ENCODE measurements around the gene MTCL1. TPM values are rescaled to one million over a fixed set of nuclear protein-coding genes. Genes with fewer than 3 reads are reported as not detected.
A peak's percentile ranks its signal among the peaks of the same experiment; 100 is the strongest.

MTCL1 gene
- total and polyA plus RNA-seq, 9 donors: 2.2 to 9.6 (median 6.5) TPM

- Histone ChIP-seq H3K4me1 (ENCODE audit: insufficient read depth) (peaks cover 4% of the 10 kb centered on the region), H3K36me3 (no peaks in the 10 kb centered on the region), H3K9me3 (no peaks in the 10 kb centered on the region), H3K27ac (peak overlapping the region in 1 of 2 donors; percentile 71), H3K4me3 (peak overlapping the region; percentile 55), H3K27me3 (no peaks in the 10 kb centered on the region)
- intact Hi-C loops (cut with DNase I): loop anchor here in 1 of 4 donors (10.0 kb wide), 1 partner anchor 48 kb away; no protein-coding TSS in a partner anchor
- peak; percentile 41 to 62 (median 51) for DNase-seq
- TF ChIP-seq POLR2A (IDR thresholded peaks at IDR 0.05) (no peak), CTCF (IDR thresholded peaks at IDR 0.05) (no peak), EP300 (IDR thresholded peaks at IDR 0.05) (no peak)
- WGBS, 3 donors: 1 to 7% (median 5%) methylated on average over 48 of the region's 48 CpGs
Measured at GRCh38 chr18:8706791-8707555, 1.6 kb downstream of the MTCL1 start.

GRCh38 chr18:8707556-8708300 lies 2.4 kb downstream of the MTCL1 start:
- whole genome bisulfite sequencing, 3 donors: 44 to 50% (median 44%) methylated on average over 4 of the region's 4 CpGs
- TF ChIP-seq POLR2A (IDR thresholded peaks at IDR 0.05) (no peak), CTCF (IDR thresholded peaks at IDR 0.05) (no peak), EP300 (IDR thresholded peaks at IDR 0.05) (no peak)
- Histone ChIP-seq H3K36me3 (no peaks in the 10 kb centered on the region), H3K9me3 (no peaks in the 10 kb centered on the region), H3K4me1 (ENCODE audit: insufficient read depth) (peaks cover 4% of the 10 kb centered on the region), H3K4me3 (peak overlapping the region; percentile 55), H3K27me3 (no peaks in the 10 kb centered on the region), H3K27ac (peak overlapping the region in 1 of 2 donors; percentile 26)
- intact Hi-C loops (cut with DNase I): loop anchor here in 1 of 4 donors (10.0 kb wide), 1 partner anchor 47 kb away; no protein-coding TSS in a partner anchor
- DNase-seq: no peak

- H3K4me3 ChIP-seq: no peak overlapping the region
- no peaks in the 10 kb centered on the region for H3K36me3 ChIP-seq
- DNase-seq: no peak
- TF ChIP-seq POLR2A (IDR thresholded peaks at IDR 0.05): no peak
- TF ChIP-seq CTCF (IDR thresholded peaks at IDR 0.05): no peak
- no peak for TF ChIP-seq EP300 (IDR thresholded peaks at IDR 0.05)
- H3K9me3 ChIP-seq: no peaks in the 10 kb centered on the region
- 90 to 94% (median 92%) methylated on average over 9 of the region's 9 CpGs for WGBS, 3 donors
- H3K4me1 ChIP-seq (ENCODE audit: insufficient read depth): peaks cover 4% of the 10 kb centered on the region
- intact Hi-C loops (cut with DNase I): loop anchor here in 1 of 4 donors (10.0 kb wide), 1 partner anchor 46 kb away; no protein-coding TSS in a partner anchor
- no peaks in the 10 kb centered on the region for H3K27me3 ChIP-seq
- H3K27ac ChIP-seq: no peak overlapping the region
Measured at GRCh38 chr18:8708670-8709069, 3.3 kb downstream of the MTCL1 start.

- 77 to 82% (median 78%) methylated on average over 14 of the region's 14 CpGs for WGBS, 3 donors
Measured at GRCh38 chr18:8709248-8710059, 4.1 kb downstream of the MTCL1 start.

More at GRCh38 chr18:8709248-8710059, 4.1 kb downstream of the MTCL1 start:
- H3K27ac ChIP-seq: no peak overlapping the region
- H3K4me3 ChIP-seq: no peak overlapping the region
- no peak for TF ChIP-seq EP300 (IDR thresholded peaks at IDR 0.05)
- no peak for TF ChIP-seq POLR2A (IDR thresholded peaks at IDR 0.05)
- TF ChIP-seq CTCF (IDR thresholded peaks at IDR 0.05): no peak
- no peaks in the 10 kb centered on the region for H3K36me3 ChIP-seq
- H3K4me1 ChIP-seq (ENCODE audit: insufficient read depth): peaks cover 4% of the 10 kb centered on the region
- H3K27me3 ChIP-seq: no peaks in the 10 kb centered on the region
- H3K9me3 ChIP-seq: no peaks in the 10 kb centered on the region
- no peak for DNase-seq
- intact Hi-C loops (cut with DNase I): loop anchor here in 1 of 4 donors (10.0 kb wide), 1 partner anchor 45 kb away; no protein-coding TSS in a partner anchor

Data from ovary (tissue), 9 donors.